Loucy (cell line): Measurements from ENCODE around the gene NUAK2.

Experiments
- H2AFZ ChIP-seq: fragments of 200-600 bp; sonication (generic); 2 replicates; pipeline ENCODE4 v1.6.0; 2016; ENCODE audit warnings: antibody characterized with exemption, mild to moderate bottlenecking, low read length, moderate library complexity
- H3F3A ChIP-seq: fragments of 200-600 bp; 2 replicates; pipeline ENCODE4 v1.6.0; 2016; ENCODE audit warnings: antibody characterized with exemption, low read depth, mild to moderate bottlenecking
- H3K27me3 ChIP-seq: fragments of 200-600 bp; sonication (generic); 2 replicates; pipeline ENCODE4 v1.6.1; 2014; ENCODE audit warnings: low read length, mild to moderate bottlenecking; ENCODE audit not compliant: insufficient read depth, poor library complexity, severe bottlenecking
- H3K36me3 ChIP-seq: fragments of 200-600 bp; sonication (generic); 2 replicates; pipeline ENCODE4 v1.6.1; 2016; ENCODE audit warnings: low read length; ENCODE audit not compliant: insufficient read depth
- H3K4me1 ChIP-seq: fragments of 200-600 bp; sonication (generic); 2 replicates; pipeline ENCODE4 v1.5.1; 2014; ENCODE audit warnings: low read length, mild to moderate bottlenecking; ENCODE audit not compliant: insufficient read depth, poor library complexity, severe bottlenecking
- H3K4me2 ChIP-seq: fragments of 200-600 bp; sonication (generic); 2 replicates; pipeline ENCODE4 v1.6.0; 2014; ENCODE audit warnings: antibody characterized with exemption, low read length, low read depth, mild to moderate bottlenecking; ENCODE audit not compliant: poor library complexity, severe bottlenecking
- H3K4me3 ChIP-seq: fragments of 200-600 bp; sonication (generic); 2 replicates; pipeline ENCODE4 v1.5.1; 2014; ENCODE audit warnings: low read length, mild to moderate bottlenecking, mixed read lengths; ENCODE audit not compliant: poor library complexity, severe bottlenecking
- H3K79me2 ChIP-seq: fragments of 200-600 bp; sonication (generic); 2 replicates; pipeline ENCODE4 v1.6.1; 2014; ENCODE audit warnings: low read length; ENCODE audit not compliant: insufficient read depth
- H3K9ac ChIP-seq: fragments of 200-600 bp; sonication (generic); 2 replicates; pipeline ENCODE4 v1.6.0; 2014; ENCODE audit warnings: mild to moderate bottlenecking, low read depth, low read length, moderate library complexity; ENCODE audit not compliant: poor library complexity, severe bottlenecking
- H3K9me2 ChIP-seq: fragments of 200-600 bp; sonication (generic); replicated peaks from 2 replicates; pipeline ENCODE4 v1.6.1; 2016; ENCODE audit warnings: low read depth, low read length, mixed read lengths
- H3K9me3 ChIP-seq: fragments of 200-600 bp; sonication (generic); 2 replicates; pipeline ENCODE4 v1.6.1; 2014; ENCODE audit warnings: mild to moderate bottlenecking, antibody characterized with exemption, low read length, low read depth; ENCODE audit not compliant: insufficient read depth
- H4K20me1 ChIP-seq: fragments of 200-600 bp; sonication (generic); 2 replicates; pipeline ENCODE4 v1.6.0; 2014; ENCODE audit warnings: antibody characterized with exemption, low read length, mild to moderate bottlenecking; ENCODE audit not compliant: insufficient read depth, poor library complexity, severe bottlenecking
- EZH2phosphoT487 ChIP-seq: fragments of 200-600 bp; IDR thresholded peaks from 2 replicates; pipeline ENCODE4 v1.6.1; 2018; ENCODE audit warnings: antibody characterized with exemption, mild to moderate bottlenecking, moderate library complexity, borderline replicate concordance
- TF ChIP-seq, protein P1 (sequence below): fragments of 200-600 bp; sonication (generic); conservative IDR thresholded peaks from 2 replicates; pipeline ENCODE4 v1.5.1; 2014; ENCODE audit warnings: mild to moderate bottlenecking, antibody characterized with exemption, low read length

NUAK2 gene

DNA sequence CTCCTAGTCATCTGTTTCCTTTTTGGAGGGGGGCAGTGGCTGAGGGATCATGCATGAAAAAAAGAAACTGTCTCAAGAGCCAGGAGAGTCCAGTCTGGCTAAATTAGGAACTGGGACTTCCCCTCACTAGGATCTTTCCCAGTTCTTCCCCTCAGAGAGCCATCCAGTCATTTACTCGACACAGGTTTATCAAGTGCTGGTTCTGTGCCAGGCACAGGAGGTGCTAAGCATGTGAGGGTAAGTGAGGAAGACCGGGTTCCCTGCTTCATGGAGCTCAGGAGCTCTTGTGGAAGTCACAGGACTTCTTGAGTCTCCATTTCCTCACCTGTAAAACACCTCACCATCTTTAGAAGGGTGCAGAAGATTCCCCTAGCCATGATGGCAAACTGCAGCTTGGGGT, 8.6 kb upstream of the NUAK2 start:
- Histone ChIP-seq H3K4me1 (no peaks in the 10 kb centered on the region), H3K9me3 (no peaks in the 10 kb centered on the region), H3K9ac (no peak overlapping the region), H3K27me3 (no peaks in the 10 kb centered on the region), H3K36me3 (no peaks in the 10 kb centered on the region), H3K79me2 (no peaks in the 10 kb centered on the region), H3K4me2 (no peak overlapping the region), H4K20me1 (no peaks in the 10 kb centered on the region), H2AFZ (no peak overlapping the region), H3K4me3 (no peak overlapping the region), H3F3A (no peaks in the 10 kb centered on the region), H3K9me2 (no peaks in the 10 kb centered on the region)
- no peak for TF ChIP-seq EZH2phosphoT487
- TF ChIP-seq, protein P1, sequence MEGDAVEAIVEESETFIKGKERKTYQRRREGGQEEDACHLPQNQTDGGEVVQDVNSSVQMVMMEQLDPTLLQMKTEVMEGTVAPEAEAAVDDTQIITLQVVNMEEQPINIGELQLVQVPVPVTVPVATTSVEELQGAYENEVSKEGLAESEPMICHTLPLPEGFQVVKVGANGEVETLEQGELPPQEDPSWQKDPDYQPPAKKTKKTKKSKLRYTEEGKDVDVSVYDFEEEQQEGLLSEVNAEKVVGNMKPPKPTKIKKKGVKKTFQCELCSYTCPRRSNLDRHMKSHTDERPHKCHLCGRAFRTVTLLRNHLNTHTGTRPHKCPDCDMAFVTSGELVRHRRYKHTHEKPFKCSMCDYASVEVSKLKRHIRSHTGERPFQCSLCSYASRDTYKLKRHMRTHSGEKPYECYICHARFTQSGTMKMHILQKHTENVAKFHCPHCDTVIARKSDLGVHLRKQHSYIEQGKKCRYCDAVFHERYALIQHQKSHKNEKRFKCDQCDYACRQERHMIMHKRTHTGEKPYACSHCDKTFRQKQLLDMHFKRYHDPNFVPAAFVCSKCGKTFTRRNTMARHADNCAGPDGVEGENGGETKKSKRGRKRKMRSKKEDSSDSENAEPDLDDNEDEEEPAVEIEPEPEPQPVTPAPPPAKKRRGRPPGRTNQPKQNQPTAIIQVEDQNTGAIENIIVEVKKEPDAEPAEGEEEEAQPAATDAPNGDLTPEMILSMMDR: no peak

DNA sequence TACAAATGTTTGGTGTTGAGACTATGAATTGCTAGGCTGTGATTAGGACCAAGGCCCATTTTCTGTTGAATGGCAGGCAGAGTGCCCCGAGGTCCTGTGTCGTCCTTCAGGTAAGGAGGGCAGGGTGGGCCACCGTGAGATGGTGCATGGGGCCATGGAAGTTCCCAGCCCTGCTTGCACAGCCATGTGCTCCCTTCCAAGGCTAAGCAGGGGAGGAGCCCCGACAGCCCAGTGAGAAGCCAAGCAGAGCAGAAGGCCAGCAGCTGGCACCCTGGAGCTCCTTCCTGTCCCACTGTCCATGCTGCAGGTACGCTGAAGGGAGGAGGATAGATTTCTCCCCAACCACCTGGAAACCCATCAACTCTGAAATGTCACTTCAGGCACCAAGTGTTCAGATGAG, 8.2 kb upstream of the NUAK2 start:
- Histone ChIP-seq H2AFZ (no peak overlapping the region), H3K27me3 (no peaks in the 10 kb centered on the region), H3K4me2 (no peak overlapping the region), H3F3A (no peaks in the 10 kb centered on the region), H3K36me3 (no peaks in the 10 kb centered on the region), H3K9me3 (no peaks in the 10 kb centered on the region), H3K9me2 (no peaks in the 10 kb centered on the region), H3K9ac (no peak overlapping the region), H4K20me1 (no peaks in the 10 kb centered on the region), H3K4me1 (no peaks in the 10 kb centered on the region), H3K79me2 (no peaks in the 10 kb centered on the region), H3K4me3 (no peak overlapping the region)
- TF ChIP-seq, protein P1: no peak
- TF ChIP-seq EZH2phosphoT487: no peak

DNA sequence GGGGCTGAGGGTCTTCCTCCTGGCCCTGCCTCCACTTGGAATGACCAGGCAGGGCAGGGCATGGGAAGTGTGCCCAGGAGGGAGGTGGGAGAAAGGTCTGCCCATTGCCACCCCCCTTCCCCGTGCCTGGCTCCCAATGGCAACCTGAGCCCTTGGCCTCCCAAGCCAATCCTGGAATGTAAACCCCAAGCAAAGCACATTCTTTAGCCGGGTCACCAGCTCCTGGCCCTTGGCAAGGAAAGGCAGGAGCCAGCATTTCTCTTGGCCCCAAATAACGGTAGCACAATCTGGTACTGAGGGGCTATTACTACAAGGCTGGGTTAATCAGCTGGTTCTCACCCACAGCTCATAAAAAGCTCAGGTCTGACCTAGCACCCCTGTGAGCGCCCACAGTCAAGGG, 6.9 kb upstream of the NUAK2 start:
- Histone ChIP-seq H3K4me2 (no peak overlapping the region), H3K9ac (no peak overlapping the region), H3F3A (no peaks in the 10 kb centered on the region), H2AFZ (no peak overlapping the region), H4K20me1 (no peaks in the 10 kb centered on the region), H3K9me2 (no peaks in the 10 kb centered on the region), H3K27me3 (no peaks in the 10 kb centered on the region), H3K4me1 (no peaks in the 10 kb centered on the region), H3K36me3 (no peaks in the 10 kb centered on the region), H3K4me3 (no peak overlapping the region), H3K79me2 (no peaks in the 10 kb centered on the region), H3K9me3 (no peaks in the 10 kb centered on the region)
- TF ChIP-seq EZH2phosphoT487: no peak
- TF ChIP-seq, protein P1: no peak
